Kidney (tissue), 14 donors: ENCODE results near the gene DIPK1B. TPM values are rescaled to one million over a fixed set of nuclear protein-coding genes. Genes with fewer than 3 reads are reported as not detected.

ENCODE experiments used
- DNase-seq, 5 donors: peaks; one replicate each; pipeline ENCODE4 v3.0.0-alpha.2; 2013 to 2020
- FAIRE-seq: peaks from 2 replicates; lab custom pipeline; 2012; peaks lifted over from hg19 to GRCh38; lab: Jason Lieb, UNC
- H3K27ac ChIP-seq, 2 donors: one replicate each; pipeline ENCODE4 v1.7.0; 2013; ENCODE audit warnings: low read depth in 2 of 2, low read length in 2 of 2, inconsistent platforms in 1 of 2
- H3K27me3 ChIP-seq: one replicate; pipeline ENCODE4 v1.7.1; 2013; ENCODE audit warnings: low read length, inconsistent platforms; ENCODE audit not compliant: control insufficient read depth, insufficient read depth
- H3K36me3 ChIP-seq, 3 donors: one replicate each; pipeline versions ENCODE4 v1.7.0 to v1.7.1; 2013; ENCODE audit warnings: low read length in 3 of 3, control low read depth in 1 of 3, inconsistent platforms in 1 of 3; ENCODE audit not compliant: insufficient read depth in 3 of 3, control insufficient read depth in 2 of 3
- H3K4me1 ChIP-seq, 3 donors: one replicate each; pipeline versions ENCODE4 v1.7.0 to v1.7.1; 2013; ENCODE audit warnings: low read length in 3 of 3, inconsistent platforms in 1 of 3, low read depth in 1 of 3; ENCODE audit not compliant: control insufficient read depth in 2 of 3, insufficient read depth in 2 of 3
- H3K4me3 ChIP-seq, 3 donors: one replicate each; pipeline versions ENCODE4 v1.7.0 to v1.8.1; 2013; ENCODE audit warnings: low read length in 3 of 3, control low read depth in 1 of 3, inconsistent platforms in 1 of 3
- H3K9ac ChIP-seq, 3 donors: one replicate each; pipeline versions ENCODE4 v1.7.0 to v1.7.1; 2013; ENCODE audit warnings: low read length in 3 of 3, control low read depth in 1 of 3, inconsistent platforms in 1 of 3
- H3K9me3 ChIP-seq, 3 donors: one replicate each; pipeline versions ENCODE4 v1.7.0 to v1.7.1; 2013; ENCODE audit warnings: low read length in 3 of 3, control low read depth in 1 of 3, inconsistent platforms in 1 of 3; ENCODE audit not compliant: control insufficient read depth in 2 of 3, insufficient read depth in 1 of 3
- intact Hi-C: fragments of 100-400 bp; cut with DNase I; formaldehyde crosslinking; loops from one replicate; pipeline ENCODE4 v1.11.1; 2022
- polyA plus RNA-seq: library from polyadenylated mRNA; stranded (reverse); fragments of 350-450 nt; fragmentation: Illumina TruSeq; extraction: RNeasy Lipid Tissue Mini Kit (QIAGEN cat#74804); gene quantifications from one replicate; pipeline ENCODE4 v1.2.3, GENCODE V29; 2014; ENCODE audit warnings: low read depth, low replicate concordance; ENCODE audit not compliant: insufficient read depth
- total RNA-seq: library from RNA; stranded (reverse); fragmentation: NEBNext Ultra II Directional; extraction: Animal tissue kit (Norgen Biotek cat#: 25700); gene quantifications from one replicate; pipeline ENCODE4 v1.2.1, GENCODE V29; 2021
- TF ChIP-seq, protein P1 (sequence below): IDR thresholded peaks from 3 replicates; pipeline ENCODE4 v1.5.1; 2012; ENCODE audit warnings: mild to moderate bottlenecking, moderate library complexity, borderline replicate concordance; ENCODE audit not compliant: insufficient read depth; ENCODE audit errors: extremely low read depth
- donor health status: control.
- donor health status: control.
- donor health status: control.
- donor health status: control.
- donor health status: control.
- donor health status: DM: yes; HTN: yes; CAD: no.
- donor health status: Normal renal cell carcinoma (clear cell type).

DIPK1B gene
- total and polyA plus RNA-seq, 2 donors from 2014 or later, result 7.5 to 22.6 TPM

- peak overlapping the region in 1 of 3 donors; percentile 48 for H3K9ac ChIP-seq
- TF ChIP-seq, protein P1, sequence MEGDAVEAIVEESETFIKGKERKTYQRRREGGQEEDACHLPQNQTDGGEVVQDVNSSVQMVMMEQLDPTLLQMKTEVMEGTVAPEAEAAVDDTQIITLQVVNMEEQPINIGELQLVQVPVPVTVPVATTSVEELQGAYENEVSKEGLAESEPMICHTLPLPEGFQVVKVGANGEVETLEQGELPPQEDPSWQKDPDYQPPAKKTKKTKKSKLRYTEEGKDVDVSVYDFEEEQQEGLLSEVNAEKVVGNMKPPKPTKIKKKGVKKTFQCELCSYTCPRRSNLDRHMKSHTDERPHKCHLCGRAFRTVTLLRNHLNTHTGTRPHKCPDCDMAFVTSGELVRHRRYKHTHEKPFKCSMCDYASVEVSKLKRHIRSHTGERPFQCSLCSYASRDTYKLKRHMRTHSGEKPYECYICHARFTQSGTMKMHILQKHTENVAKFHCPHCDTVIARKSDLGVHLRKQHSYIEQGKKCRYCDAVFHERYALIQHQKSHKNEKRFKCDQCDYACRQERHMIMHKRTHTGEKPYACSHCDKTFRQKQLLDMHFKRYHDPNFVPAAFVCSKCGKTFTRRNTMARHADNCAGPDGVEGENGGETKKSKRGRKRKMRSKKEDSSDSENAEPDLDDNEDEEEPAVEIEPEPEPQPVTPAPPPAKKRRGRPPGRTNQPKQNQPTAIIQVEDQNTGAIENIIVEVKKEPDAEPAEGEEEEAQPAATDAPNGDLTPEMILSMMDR, result no peak
- H3K4me3 ChIP-seq, result peak overlapping the region; percentile 3 to 98 (median 19)
- peak overlapping the region in 1 of 2 donors; percentile 43 for H3K27ac ChIP-seq
- no peaks in the 10 kb centered on the region for H3K9me3 ChIP-seq
- H3K27me3 ChIP-seq, result no peaks in the 10 kb centered on the region
- H3K4me1 ChIP-seq, result peaks cover 0 to 24% (median 10%) of the 10 kb centered on the region in 3 donors
- FAIRE-seq, result no peak
- DNase-seq, result peak in 3 of 5 donors; percentile 47 to 89 (median 66)
- peaks cover 4 to 27% (median 10%) of the 10 kb centered on the region in 3 donors for H3K36me3 ChIP-seq
- intact Hi-C loops, result no loop called here
Measured at GRCh38 chr9:136728548-136729123, 16.3 kb downstream of the DIPK1B start.

- no peaks in the 10 kb centered on the region for H3K27me3 ChIP-seq
- peaks cover 0 to 24% (median 10%) of the 10 kb centered on the region in 3 donors for H3K4me1 ChIP-seq
- DNase-seq, result peak in 2 of 5 donors; percentile 51 to 74
- intact Hi-C loops, result no loop called here
- no peak for FAIRE-seq
- H3K4me3 ChIP-seq, result peak overlapping the region in 1 of 3 donors; percentile 98
- H3K9me3 ChIP-seq, result no peaks in the 10 kb centered on the region
- H3K9ac ChIP-seq, result no peak overlapping the region
- H3K36me3 ChIP-seq, result peaks cover 4 to 21% (median 6%) of the 10 kb centered on the region in 3 donors
- TF ChIP-seq, protein P1, result no peak
- no peak overlapping the region for H3K27ac ChIP-seq
Measured at GRCh38 chr9:136729144-136729543, 16.8 kb downstream of the DIPK1B start.

GRCh38 chr9:136729926-136730325, 17.6 kb downstream of the DIPK1B start:
- no peak for FAIRE-seq
- intact Hi-C loops, result no loop called here

More at GRCh38 chr9:136729926-136730325, 17.6 kb downstream of the DIPK1B start:
- Histone ChIP-seq H3K27ac (no peak overlapping the region), H3K9ac (no peak overlapping the region), H3K9me3 (no peaks in the 10 kb centered on the region), H3K4me3 (no peak overlapping the region), H3K36me3 (peaks cover 4 to 14% (median 6%) of the 10 kb centered on the region in 3 donors), H3K4me1 (peaks cover 0 to 24% (median 10%) of the 10 kb centered on the region in 3 donors), H3K27me3 (no peaks in the 10 kb centered on the region)
- no peak for DNase-seq
- TF ChIP-seq, protein P1, result no peak
